Measurements from ENCODE around the gene FUBP1. TPM values are rescaled to one million over a fixed set of nuclear protein-coding genes. Genes with fewer than 3 reads are reported as not detected.

FUBP1 gene
- total and polyA plus RNA-seq, 2 of the 8 experiments (the other 6 are each of a cell fraction or from before 2014, with no cell fraction given): 184 to 201 TPM

- Histone ChIP-seq H4K5ac (ENCODE audit: insufficient read length, low read depth, low read length) (no peak overlapping the region), H3K36me3 (ENCODE audit: control insufficient read depth in 2 of 4, insufficient read depth in 4 of 4, low read length in 3 of 4) (peaks cover 0 to 15% (median 6%) of the 10 kb centered on the region in 4 experiments; a peak in 5 of 8 replicates), H3K27me3 (replicated peaks in 1 of 4; ENCODE audit: control insufficient read depth in 3 of 4, extremely low read depth in 1 of 4, insufficient read depth in 3 of 4, low read length in 3 of 4) (no peaks in the 10 kb centered on the region), H3K9ac (replicated peaks in 1 of 4; ENCODE audit: extremely low read depth in 1 of 4, low read depth in 3 of 4, low read length in 3 of 4) (no peak overlapping the region), H3K4ac (replicated peaks; ENCODE audit: insufficient read length, low read depth, low read length) (no peak overlapping the region), H3K79me1 (ENCODE audit: low read depth, low read length) (no peaks in the 10 kb centered on the region), H3K4me3 (ENCODE audit: extremely low read depth in 1 of 4, insufficient read depth in 2 of 4, low read depth in 3 of 4, low read length in 4 of 4) (no peak overlapping the region), H2BK12ac (ENCODE audit: low read depth, low read length) (no peak overlapping the region), H2AFZ (ENCODE audit: low read length) (no peak overlapping the region), H2BK20ac (ENCODE audit: low read length) (no peak overlapping the region), H3K79me2 (ENCODE audit: control insufficient read depth in 1 of 2, insufficient read depth in 2 of 2, low read length in 2 of 2) (peaks cover 0 to 24% of the 10 kb centered on the region in 2 experiments; a peak in 2 of 4 replicates), H4K20me1 (replicated peaks in 1 of 2; ENCODE audit: control insufficient read depth in 1 of 2, insufficient read depth in 2 of 2, low read length in 2 of 2) (peaks cover 0 to 2% of the 10 kb centered on the region in 2 experiments), H3K23ac (ENCODE audit: insufficient read length) (no peak overlapping the region), H3K4me2 (ENCODE audit: insufficient read depth in 1 of 2, low read depth in 2 of 2, low read length in 2 of 2) (no peak overlapping the region), H3K14ac (ENCODE audit: insufficient read length) (no peak overlapping the region), H3K23me2 (ENCODE audit: low read depth, low read length) (no peaks in the 10 kb centered on the region), H2BK5ac (ENCODE audit: low read depth, low read length) (no peak overlapping the region), H2BK120ac (replicated peaks; ENCODE audit: low read depth, low read length) (no peak overlapping the region), H2BK15ac (ENCODE audit: low read length) (no peak overlapping the region), H3K4me1 (replicated peaks in 1 of 4; ENCODE audit: control insufficient read depth in 3 of 4, insufficient read depth in 4 of 4, low read length in 3 of 4) (no peaks in the 10 kb centered on the region), H4K8ac (ENCODE audit: extremely low read depth, insufficient read depth, low read length) (no peak overlapping the region), H2AK5ac (ENCODE audit: low read depth, low read length) (no peak overlapping the region), H3K9me3 (ENCODE audit: insufficient read depth in 2 of 2, low read depth in 1 of 2, low read length in 1 of 2) (no peaks in the 10 kb centered on the region), H4K91ac (replicated peaks; ENCODE audit: insufficient read length, low read length) (no peak overlapping the region), H3K56ac (replicated peaks; ENCODE audit: insufficient read length, low read depth, low read length) (no peak overlapping the region), H3K27ac (ENCODE audit: low read depth, low read length) (no peak overlapping the region), H3K18ac (ENCODE audit: extremely low read depth, low read length) (no peak overlapping the region)
- DNase-seq (ENCODE audit: low read depth in 1 of 2, low spot score in 2 of 2): no peak
- CTCF ChIA-PET (ENCODE audit: partially characterized antibody): interaction anchor here (1.1 to 4.1 kb wide), 3 partner anchors 15 to 118 kb away, joined by 3 to 18 read pairs (median 3); no protein-coding TSS in a partner anchor
- TF ChIP-seq SIX5 (IDR thresholded peaks at IDR 0.05; ENCODE audit: low read depth, low read length) (no peak), POLR2A (IDR thresholded peaks at IDR 0.05; ENCODE audit: control extremely low read depth in 1 of 2, low read depth in 2 of 2, low read length in 2 of 2) (no peak), TAF7 (optimal IDR thresholded peaks at IDR 0.05; ENCODE audit: borderline replicate concordance, low read depth, low read length) (no peak), SRF (IDR thresholded peaks at IDR 0.05; ENCODE audit: low read depth, low read length) (no peak)
- POLR2A ChIA-PET (ENCODE audit: partially characterized antibody): interaction anchor here (2.8 to 6.5 kb wide), 4 partner anchors 8 to 24 kb away, joined by 11 to 46 read pairs (median 42); partner anchors contain the start of genes DNAJB4 and FUBP1
- 93% methylated on average over 5 of the region's 5 CpGs; no CpG with 5 or more reads in 1 of the 2 experiments for WGBS, 2 experiments (ENCODE audit: extremely low coverage in 1 of 2, insufficient coverage in 1 of 2, insufficient read length in 1 of 2, insufficient replicate concordance in 2 of 2, low coverage in 1 of 2, low lambda C conversion rate in 2 of 2, missing lambda C conversion rate in 1 of 2)
- no peak for FAIRE-seq
Observed at GRCh38 chr1:77996734-77997133, 17.9 kb upstream of the FUBP1 start.

Data from H1 (cell line).